WTC11 (cell line): Measurements from ENCODE around the gene GRIN1.

Experiments
- CREM ChIP-seq: sonication (generic); formaldehyde crosslinking; IDR thresholded peaks from 2 replicates; pipeline ENCODE4 v1.8.1; 2022; ENCODE audit warnings: mild to moderate bottlenecking, missing genetic modification reagents, moderate library complexity
- ELF4 ChIP-seq: sonication (generic); formaldehyde crosslinking; IDR thresholded peaks from 2 replicates; pipeline ENCODE4 v1.8.1; 2022; ENCODE audit warnings: low read depth, mild to moderate bottlenecking, moderate library complexity, missing genetic modification reagents
- FOXJ3 ChIP-seq: sonication (generic); formaldehyde crosslinking; IDR thresholded peaks from 2 replicates; pipeline ENCODE4 v1.9.0; 2021; ENCODE audit warnings: missing genetic modification reagents, mild to moderate bottlenecking, borderline replicate concordance
- JUN ChIP-seq: sonication (generic); formaldehyde crosslinking; IDR thresholded peaks from 2 replicates; pipeline ENCODE4 v1.8.0; 2023; ENCODE audit warnings: mild to moderate bottlenecking, missing genetic modification reagents
- NFE2L1 ChIP-seq: sonication (generic); formaldehyde crosslinking; IDR thresholded peaks from 2 replicates; pipeline ENCODE4 v1.8.1; 2023; ENCODE audit warnings: missing genetic modification reagents
- NFYB ChIP-seq: sonication (generic); formaldehyde crosslinking; conservative IDR thresholded peaks from 2 replicates; pipeline ENCODE4 v1.8.0; 2022; ENCODE audit warnings: low read depth, missing genetic modification reagents
- NR2C2 ChIP-seq: sonication (generic); formaldehyde crosslinking; IDR thresholded peaks from 2 replicates; pipeline ENCODE4 v1.8.0; 2022; ENCODE audit warnings: mild to moderate bottlenecking, missing genetic modification reagents
- ZBTB43 ChIP-seq: sonication (generic); formaldehyde crosslinking; IDR thresholded peaks from 2 replicates; pipeline ENCODE4 v1.8.1; 2023; ENCODE audit warnings: mild to moderate bottlenecking, missing genetic modification reagents
- ZNF317 ChIP-seq: sonication (generic); formaldehyde crosslinking; IDR thresholded peaks from 2 replicates; pipeline ENCODE4 v1.8.1; 2023; ENCODE audit warnings: low read depth, mild to moderate bottlenecking, moderate library complexity, missing genetic modification reagents, borderline replicate concordance
- ZNF671 ChIP-seq: fragments of 250-450 bp; sonication (Bioruptor Pico); IDR thresholded peaks from 2 replicates; pipeline ENCODE4 v1.8.0; 2021; ENCODE audit warnings: mild to moderate bottlenecking
- TF ChIP-seq, protein P1 (sequence below): fragments of 200-600 bp; IDR thresholded peaks from 2 replicates; pipeline ENCODE4 v1.8.0; 2022; ENCODE audit warnings: antibody characterized with exemption
- TF ChIP-seq, protein P2 (sequence below): sonication (generic); formaldehyde crosslinking; IDR thresholded peaks from 2 replicates; pipeline ENCODE4 v1.8.0; 2022; ENCODE audit warnings: missing genetic modification reagents

DNA sequence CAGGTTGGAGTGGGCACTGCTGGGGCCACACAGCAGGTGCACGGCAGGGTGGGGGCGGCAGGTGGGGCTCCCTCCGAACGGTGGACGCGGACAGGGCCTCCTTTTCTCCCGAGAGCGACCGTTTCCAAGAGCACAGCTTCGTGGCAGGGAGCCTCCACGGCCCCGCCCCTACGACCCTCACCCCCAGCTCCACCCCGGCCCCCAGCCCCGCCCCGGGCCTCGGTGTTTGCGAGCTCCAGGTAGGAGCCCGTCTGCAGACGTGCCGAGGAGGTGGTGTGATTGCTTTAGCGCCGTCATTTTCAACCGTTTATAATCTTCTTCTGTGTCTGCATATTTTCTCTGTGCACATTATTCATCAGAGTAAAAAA lies 8.8 kb downstream of the GRIN1 start:
- no peak for TF ChIP-seq FOXJ3 (CRISPR knock-in tag)
- TF ChIP-seq, protein P1, sequence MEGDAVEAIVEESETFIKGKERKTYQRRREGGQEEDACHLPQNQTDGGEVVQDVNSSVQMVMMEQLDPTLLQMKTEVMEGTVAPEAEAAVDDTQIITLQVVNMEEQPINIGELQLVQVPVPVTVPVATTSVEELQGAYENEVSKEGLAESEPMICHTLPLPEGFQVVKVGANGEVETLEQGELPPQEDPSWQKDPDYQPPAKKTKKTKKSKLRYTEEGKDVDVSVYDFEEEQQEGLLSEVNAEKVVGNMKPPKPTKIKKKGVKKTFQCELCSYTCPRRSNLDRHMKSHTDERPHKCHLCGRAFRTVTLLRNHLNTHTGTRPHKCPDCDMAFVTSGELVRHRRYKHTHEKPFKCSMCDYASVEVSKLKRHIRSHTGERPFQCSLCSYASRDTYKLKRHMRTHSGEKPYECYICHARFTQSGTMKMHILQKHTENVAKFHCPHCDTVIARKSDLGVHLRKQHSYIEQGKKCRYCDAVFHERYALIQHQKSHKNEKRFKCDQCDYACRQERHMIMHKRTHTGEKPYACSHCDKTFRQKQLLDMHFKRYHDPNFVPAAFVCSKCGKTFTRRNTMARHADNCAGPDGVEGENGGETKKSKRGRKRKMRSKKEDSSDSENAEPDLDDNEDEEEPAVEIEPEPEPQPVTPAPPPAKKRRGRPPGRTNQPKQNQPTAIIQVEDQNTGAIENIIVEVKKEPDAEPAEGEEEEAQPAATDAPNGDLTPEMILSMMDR = no peak
- no peak for TF ChIP-seq CREM
- TF ChIP-seq ZBTB43 (CRISPR knock-in tag) = no peak
- no peak for TF ChIP-seq NFYB
- TF ChIP-seq, protein P2, sequence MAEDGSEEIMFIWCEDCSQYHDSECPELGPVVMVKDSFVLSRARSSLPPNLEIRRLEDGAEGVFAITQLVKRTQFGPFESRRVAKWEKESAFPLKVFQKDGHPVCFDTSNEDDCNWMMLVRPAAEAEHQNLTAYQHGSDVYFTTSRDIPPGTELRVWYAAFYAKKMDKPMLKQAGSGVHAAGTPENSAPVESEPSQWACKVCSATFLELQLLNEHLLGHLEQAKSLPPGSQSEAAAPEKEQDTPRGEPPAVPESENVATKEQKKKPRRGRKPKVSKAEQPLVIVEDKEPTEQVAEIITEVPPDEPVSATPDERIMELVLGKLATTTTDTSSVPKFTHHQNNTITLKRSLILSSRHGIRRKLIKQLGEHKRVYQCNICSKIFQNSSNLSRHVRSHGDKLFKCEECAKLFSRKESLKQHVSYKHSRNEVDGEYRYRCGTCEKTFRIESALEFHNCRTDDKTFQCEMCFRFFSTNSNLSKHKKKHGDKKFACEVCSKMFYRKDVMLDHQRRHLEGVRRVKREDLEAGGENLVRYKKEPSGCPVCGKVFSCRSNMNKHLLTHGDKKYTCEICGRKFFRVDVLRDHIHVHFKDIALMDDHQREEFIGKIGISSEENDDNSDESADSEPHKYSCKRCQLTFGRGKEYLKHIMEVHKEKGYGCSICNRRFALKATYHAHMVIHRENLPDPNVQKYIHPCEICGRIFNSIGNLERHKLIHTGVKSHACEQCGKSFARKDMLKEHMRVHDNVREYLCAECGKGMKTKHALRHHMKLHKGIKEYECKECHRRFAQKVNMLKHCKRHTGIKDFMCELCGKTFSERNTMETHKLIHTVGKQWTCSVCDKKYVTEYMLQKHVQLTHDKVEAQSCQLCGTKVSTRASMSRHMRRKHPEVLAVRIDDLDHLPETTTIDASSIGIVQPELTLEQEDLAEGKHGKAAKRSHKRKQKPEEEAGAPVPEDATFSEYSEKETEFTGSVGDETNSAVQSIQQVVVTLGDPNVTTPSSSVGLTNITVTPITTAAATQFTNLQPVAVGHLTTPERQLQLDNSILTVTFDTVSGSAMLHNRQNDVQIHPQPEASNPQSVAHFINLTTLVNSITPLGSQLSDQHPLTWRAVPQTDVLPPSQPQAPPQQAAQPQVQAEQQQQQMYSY (CRISPR knock-in tag) = no peak
- TF ChIP-seq JUN = no peak
- no peak for TF ChIP-seq ZNF317 (CRISPR knock-in tag)
- TF ChIP-seq ZNF671 (CRISPR knock-in tag) = no peak
- TF ChIP-seq NR2C2 (CRISPR knock-in tag) = no peak
- TF ChIP-seq NFE2L1 (CRISPR knock-in tag) = no peak
- TF ChIP-seq ELF4 (CRISPR knock-in tag) = no peak
